HG03097 (cell line): ENCODE data around the gene NABP1.
"Not testable (repeated sequence)": the region's sequence is repeated elsewhere in the genome, so short reads cannot be mapped to it uniquely, and the experiment has no call there.

ENCODE experiments used
- ATAC-seq: cut with Tn5 transposase; IDR thresholded peaks from one replicate; pipeline ENCODE4 v1.9.1; 2021; ENCODE audit not compliant: unreplicated experiment, low FRiP score

NABP1 gene

GRCh38 chr2:191677646-191678436 is at the start of gene NABP1:
Gene NABP1, plus strand, starts transcription at chr2:191678136. Its CDS starts 479 bp downstream, at chr2:191678615.
- ATAC-seq: peak; percentile 71

DNA sequence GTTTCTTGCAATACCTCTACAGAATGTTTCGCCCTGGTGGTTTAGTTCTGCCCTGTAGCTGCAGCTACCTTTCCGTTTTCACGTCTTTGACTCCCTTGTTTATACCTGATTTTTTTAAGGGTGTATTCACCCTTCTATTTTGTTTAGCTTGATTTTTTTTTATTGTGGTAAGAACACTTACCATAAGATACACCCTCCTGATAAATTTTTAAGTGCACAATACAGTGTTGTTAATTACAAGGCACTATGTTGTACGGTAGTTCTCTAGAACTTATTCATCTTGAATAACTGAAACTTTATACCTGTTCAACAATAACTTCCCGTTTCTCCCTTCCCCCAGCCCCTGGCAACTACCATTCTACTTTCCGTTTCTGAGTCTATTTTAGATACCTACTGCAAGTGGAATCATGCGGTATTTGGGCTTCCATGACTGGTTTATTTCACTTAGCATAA is 48.9 kb upstream of the NABP1 start:
- no peak for ATAC-seq

DNA sequence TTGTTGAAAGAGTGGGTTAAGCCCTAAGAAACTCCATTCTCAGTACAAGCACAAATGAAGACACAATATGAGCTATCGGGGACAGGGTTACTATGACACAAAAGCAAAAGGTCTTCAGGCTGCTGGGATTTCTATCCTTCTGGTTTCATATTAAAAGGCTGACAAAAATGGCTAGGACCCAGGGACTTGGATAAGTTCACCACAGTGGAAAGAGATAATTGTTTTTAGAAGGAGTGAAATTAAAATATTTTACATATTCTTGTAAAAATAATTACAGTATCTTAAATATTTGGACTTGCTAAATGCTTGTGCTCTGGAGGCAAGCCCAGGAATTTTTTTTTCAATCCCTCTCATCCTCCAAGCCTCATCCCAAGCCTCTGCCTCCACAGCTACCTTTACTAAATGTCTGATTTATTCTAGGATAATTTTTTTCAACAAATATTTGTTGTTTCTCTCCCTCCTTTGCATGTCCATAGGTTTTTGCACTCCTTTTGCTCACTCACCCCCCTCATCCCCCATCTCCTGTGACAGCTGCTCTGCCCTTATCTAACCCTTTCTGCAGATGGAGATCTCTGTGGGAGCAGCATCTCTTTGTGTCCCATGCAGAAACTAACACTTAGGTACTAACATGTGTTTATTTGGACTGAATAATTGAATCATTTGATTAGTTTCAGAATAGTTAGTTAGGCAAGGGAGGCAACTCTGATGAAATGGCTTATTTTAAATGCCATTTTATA is 47.8 kb upstream of the NABP1 start:
- no peak for ATAC-seq

DNA sequence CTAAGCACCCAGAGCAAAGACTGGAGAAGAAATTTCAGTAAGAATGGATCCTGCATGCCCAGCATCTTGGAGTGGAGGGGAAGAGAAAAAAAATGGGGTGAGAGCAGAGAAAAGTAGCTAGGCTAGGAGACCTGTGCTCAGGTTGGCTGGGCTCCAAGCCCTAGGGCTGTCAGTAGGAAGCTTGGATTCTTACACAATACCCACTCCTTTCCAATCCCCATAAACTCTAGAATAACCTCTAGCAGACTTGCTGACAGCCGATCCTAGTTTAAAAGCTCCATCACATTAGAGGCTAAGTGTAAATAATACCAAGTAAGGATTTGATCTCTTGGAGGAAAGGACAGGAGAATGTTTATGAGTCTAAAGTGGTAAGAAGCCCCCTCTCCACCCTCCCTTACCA is 46.2 kb upstream of the NABP1 start:
- no peak for ATAC-seq

- ATAC-seq: no peak
Observed at GRCh38 chr2:191632426-191632825, 45.5 kb upstream of the NABP1 start.

DNA sequence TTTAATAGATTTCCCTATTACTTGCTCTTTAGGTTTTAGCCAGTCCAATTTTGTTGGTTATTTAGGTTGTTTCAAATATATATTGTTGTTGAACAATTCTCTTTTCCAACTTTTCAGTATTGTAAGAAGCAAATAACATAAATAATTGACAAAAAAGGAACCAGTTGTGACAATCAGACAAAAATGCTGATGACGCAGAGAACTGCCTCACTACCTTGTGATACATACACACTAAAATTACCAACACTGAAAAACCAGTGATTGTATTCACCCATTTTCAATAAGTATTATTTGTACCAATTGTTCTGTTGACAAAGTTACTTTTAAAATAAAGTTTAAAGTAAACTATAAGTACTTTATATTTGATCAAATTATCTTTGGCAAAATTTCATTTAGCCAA is 43.1 kb upstream of the NABP1 start:
- no peak for ATAC-seq

- ATAC-seq: peak; percentile 63
Observed at GRCh38 chr2:191635333-191636234, 42.4 kb upstream of the NABP1 start.

DNA sequence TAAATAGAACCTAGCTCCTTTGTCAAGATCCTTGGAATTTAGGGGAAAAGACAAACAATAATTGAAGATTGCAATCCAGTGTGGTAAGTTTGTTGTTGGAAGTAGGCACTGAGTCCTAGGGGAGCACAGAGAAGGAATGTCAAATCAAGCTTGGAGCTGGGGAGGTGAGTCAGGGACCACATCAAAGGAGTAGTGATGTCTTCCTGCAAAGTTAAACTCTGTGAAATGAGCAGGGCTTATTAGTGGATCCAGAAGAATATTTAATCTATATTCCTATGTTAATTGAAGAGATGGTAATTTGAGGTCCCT is 41.7 kb upstream of the NABP1 start:
- no peak for ATAC-seq

DNA sequence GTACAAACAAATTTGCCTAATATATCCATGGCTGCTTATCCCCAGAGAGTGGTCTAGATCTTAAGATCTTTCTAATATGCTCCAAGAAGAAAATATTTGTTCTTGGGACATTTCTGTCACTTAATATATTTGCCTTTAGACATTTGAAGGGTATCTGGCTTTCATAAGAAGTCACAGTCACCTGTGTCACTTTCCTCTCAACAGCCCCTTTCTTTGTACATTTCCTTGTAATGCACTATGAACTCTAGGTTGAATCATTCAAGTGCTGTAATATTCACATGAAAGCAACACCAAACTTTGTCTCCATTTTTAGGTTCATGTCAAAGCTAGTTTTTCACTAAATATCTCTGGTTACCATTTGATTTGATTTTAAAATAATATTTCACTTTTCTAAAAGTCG is 41.4 kb upstream of the NABP1 start:
- no peak for ATAC-seq

GRCh38 chr2:191637182-191638078 is 40.5 kb upstream of the NABP1 start:
- peak; percentile 74 for ATAC-seq

DNA sequence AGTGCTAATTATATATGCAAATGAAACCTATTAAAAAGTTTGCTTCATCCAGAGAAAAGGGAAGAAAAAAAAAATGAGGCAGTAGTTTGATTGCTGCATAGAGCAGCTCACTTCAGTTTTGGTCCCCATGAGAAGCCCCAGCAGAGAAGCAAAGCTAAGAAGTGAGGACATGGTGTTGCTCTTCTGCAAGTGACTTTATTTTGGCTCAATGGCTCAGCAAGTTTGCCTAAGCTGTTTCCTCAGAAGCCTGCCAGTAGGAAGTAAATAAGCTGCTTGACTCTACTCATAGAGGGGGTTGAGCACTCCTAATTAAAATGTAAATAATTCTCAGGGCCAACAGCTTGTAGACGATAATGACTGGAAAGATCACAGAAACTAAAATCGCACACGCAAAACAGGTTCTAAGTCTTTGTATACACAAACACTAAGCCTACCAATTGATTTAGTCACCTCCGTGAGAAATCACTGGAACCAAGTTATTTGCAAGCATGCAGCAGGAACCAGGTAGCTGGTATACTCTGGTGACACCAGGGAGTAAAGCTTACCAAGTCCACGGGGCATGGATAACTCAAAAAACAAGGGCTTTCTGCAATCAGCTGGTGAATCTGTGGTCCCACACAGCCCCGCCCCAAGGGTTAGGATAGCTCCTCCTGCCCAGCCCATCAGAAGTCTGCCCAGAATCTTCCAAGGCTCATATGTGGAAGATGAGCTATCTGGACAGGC is 39.7 kb upstream of the NABP1 start:
- peak; percentile 32 for ATAC-seq

DNA sequence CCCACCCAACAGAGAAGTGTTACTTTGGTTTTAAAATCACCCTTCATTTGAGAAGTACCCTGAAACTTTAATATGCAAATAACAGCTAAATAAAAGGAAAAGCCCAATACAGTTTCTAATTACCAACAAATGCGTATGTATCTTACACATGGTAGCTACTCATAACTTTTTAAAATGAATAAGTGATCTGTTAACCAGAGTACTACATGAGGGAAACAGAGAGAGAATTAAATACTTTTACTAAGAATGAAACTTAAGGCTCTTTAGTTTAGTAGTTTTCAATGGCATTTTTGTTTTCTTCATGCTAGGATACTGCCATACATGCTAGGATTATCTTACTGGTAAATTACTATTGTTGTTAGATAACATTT is 39.1 kb upstream of the NABP1 start:
- peak; percentile 34 for ATAC-seq

DNA sequence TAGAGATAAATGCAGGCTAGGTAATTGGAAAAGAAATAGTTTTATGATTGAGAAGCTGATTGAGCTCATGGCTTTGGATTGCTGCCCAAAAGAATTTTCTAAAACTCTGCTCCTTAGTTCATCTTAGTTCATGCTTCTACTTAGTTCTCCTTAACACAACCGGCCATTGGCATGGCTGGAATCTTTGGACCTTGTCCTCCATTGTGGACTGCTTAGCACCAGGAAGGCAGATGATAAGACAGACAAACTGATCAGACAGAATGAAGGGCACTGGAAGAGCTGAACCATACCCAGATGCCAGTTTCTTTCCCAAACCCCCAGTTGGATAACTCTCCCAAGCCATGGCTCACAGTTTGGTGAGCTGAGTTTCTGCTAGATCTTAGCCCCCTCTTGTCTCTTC is 36.3 kb upstream of the NABP1 start:
- ATAC-seq: no peak

DNA sequence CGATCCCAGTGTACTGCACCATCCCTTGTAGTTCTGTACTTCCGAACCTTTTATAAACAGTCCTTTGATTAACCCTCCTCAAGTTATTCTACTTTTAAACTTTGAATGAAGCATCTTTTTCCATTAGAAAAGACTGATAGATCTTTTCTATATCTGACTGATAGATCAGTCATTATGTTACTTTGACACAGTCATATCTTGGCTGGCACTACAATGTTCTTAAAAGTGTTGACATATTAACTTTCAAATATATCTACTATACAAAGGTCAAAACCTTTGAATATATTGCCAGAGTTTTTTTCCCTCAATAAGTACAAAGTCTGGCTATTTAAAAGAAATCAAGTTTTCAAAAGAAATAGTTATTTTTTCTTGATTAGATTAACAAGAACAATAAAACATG is 35.4 kb upstream of the NABP1 start:
- no peak for ATAC-seq

DNA sequence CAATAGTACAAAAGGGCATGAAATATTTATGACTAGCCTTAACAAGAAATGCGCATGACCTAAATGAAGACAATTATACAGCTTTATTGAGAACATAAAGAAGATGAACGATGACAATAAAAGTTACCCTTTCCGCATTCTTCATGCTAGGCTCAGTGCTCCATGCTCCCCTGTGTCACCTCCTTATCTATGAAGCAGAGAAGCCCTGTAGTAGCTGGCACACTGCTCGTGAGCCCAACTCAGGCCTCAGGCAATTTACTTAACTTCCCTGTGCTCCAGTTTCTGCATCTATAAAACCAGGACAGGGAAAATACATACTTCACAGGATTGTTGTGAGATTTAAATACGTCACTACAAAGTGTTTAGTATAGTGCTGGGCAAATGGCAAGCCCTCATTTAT is 34.5 kb upstream of the NABP1 start:
- ATAC-seq: no peak

DNA sequence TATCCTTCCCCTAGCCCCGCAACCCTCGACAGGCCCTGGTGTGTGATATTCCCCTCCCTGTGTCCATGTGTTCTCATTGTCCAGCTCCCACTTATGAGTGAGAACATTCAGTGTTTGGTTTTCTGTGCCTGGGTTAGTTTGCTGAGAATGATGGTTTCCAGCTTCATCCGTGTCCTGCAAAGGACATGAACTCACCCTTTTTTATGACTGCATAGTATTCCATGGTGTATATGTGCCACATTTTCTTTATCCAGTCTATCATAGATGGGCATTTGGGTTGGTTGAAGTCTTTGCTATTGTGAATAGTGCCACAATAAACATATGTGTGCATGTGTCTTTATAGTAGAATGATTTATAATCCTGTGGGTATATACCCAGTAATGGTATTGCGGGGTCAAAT is 33.3 kb upstream of the NABP1 start:
- not testable (repeated sequence) for ATAC-seq

- no peak for ATAC-seq
Observed at GRCh38 chr2:191645032-191645431, 32.9 kb upstream of the NABP1 start.

DNA sequence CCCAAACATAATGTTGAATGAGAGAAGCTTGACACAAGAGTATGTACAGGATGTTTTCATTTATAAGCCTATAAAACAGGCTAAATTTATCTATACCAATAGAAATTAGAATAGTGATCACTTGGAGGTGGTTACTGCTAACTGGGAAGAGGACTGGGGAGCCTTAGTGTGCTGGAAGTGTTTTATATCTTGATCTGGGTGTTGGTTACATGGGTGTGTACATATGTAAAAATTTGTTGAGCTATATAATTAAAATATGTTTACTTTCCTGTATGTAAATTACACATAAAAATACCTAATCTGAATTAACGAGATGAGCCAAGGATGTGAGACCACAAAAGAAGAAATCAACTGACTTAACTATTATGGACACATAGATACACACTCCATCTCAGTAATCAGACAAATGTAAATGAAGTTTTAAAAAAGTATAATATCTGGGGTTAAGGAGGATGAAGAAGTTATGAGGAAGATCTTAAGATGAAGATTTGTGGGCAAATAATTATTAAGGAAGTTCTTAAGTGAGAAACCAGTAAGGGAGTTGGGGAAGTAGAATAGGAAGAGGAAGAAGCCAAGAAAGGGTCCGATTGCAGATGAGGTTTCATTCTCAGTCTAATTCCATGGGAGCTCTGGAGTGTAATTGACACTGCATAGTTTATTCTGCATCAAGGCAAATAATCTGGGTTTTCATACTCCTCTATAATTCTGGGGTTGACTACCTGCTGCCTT is 32.3 kb upstream of the NABP1 start:
- ATAC-seq: no peak
